HCT116 (cell line): ENCODE data around the gene HTRA3. TPM values are rescaled to one million over a fixed set of nuclear protein-coding genes. Genes with fewer than 3 reads are reported as not detected.

ENCODE experiments used
- ATAC-seq: fragments of 200-7000 bp; cut with Tn5 transposase; 2 replicates; pipeline ENCODE4 v1.9.1; 2020; ENCODE audit warnings: mild to moderate bottlenecking, moderate library complexity
- BruUV-seq: library from RNA; stranded (reverse); fragments of 400-500 nt; replicated peaks from 2 replicates; lab custom pipeline; 2021; lab: Mats Ljungman, UMichigan
- CTCF ChIA-PET: fragments of 300-600 bp; sonication (Branson Sonifier 250); formaldehyde crosslinking; loops from one replicate; lab custom pipeline; 2021; ENCODE audit warnings: antibody characterized with exemption; lab: Charles Lee
- POLR2A ChIA-PET: fragments of 300-600, 350-600 bp; sonication (Branson Sonifier 250); formaldehyde crosslinking; loops from one replicate; lab custom pipeline; 2021; ENCODE audit warnings: antibody characterized with exemption; lab: Charles Lee
- RAD21 ChIA-PET, 2 experiments: fragments of 300-600 bp; sonication (Branson Sonifier 250); formaldehyde crosslinking; loops; one replicate each; lab custom pipeline; 2023; ENCODE audit warnings: low total read pairs in 2 of 2; ENCODE audit not compliant: uncharacterized antibody in 2 of 2, unreplicated experiment in 2 of 2, low non-redundant PET in 1 of 2; lab: Charles Lee
- DNase-seq: peaks from one replicate; pipeline ENCODE4 v3.0.0-alpha.2; 2010; ENCODE audit warnings: low read depth, low spot score
- H2AFZ ChIP-seq: fragments of 200-600 bp; shearing (Covaris generic), sonication (generic); 2 replicates; pipeline ENCODE4 v1.6.1; 2017; ENCODE audit warnings: low read depth, mixed run types, mixed read lengths, antibody characterized with exemption, low read length; ENCODE audit not compliant: poor library complexity, severe bottlenecking
- H3K27ac ChIP-seq: 2 replicates; pipeline ENCODE4 v1.5.1; 2012; ENCODE audit warnings: low read depth, low read length
- H3K27me3 ChIP-seq: fragments of 200-600 bp; sonication (generic); 2 replicates; pipeline ENCODE4 v1.6.1; 2016; ENCODE audit warnings: mixed run types, low read length, mixed read lengths; ENCODE audit not compliant: insufficient read depth
- H3K36me3 ChIP-seq, 2 experiments: fragments of 200-500 bp in 1 of 2; fragments of 200-600 bp in 1 of 2; sonication (Bioruptor generic) in 1 of 2; sonication (generic) in 1 of 2; 2 replicates each; pipeline versions ENCODE4 v1.5.1 to v1.6.1; 2014 to 2016; ENCODE audit warnings: low read length in 2 of 2, inconsistent platforms in 1 of 2, mixed read lengths in 1 of 2, mixed run types in 1 of 2; ENCODE audit not compliant: insufficient read depth in 2 of 2, control insufficient read depth in 1 of 2
- H3K4me1 ChIP-seq, 2 experiments: fragments of 200-600 bp in 1 of 2; sonication (generic) in 1 of 2; 2 replicates each; pipeline versions ENCODE4 v1.5.1 to v1.6.1; 2012 to 2017; ENCODE audit warnings: low read length in 2 of 2, inconsistent platforms in 1 of 2, mild to moderate bottlenecking in 1 of 2, mixed read lengths in 1 of 2, mixed run types in 1 of 2, moderate library complexity in 1 of 2; ENCODE audit not compliant: insufficient read depth in 2 of 2, control insufficient read depth in 1 of 2
- H3K4me2 ChIP-seq: fragments of 200-600 bp; sonication (generic); 2 replicates; pipeline ENCODE4 v1.6.1; 2017; ENCODE audit warnings: mixed run types, low read length, mixed read lengths
- H3K4me3 ChIP-seq, 2 experiments: fragments of 200-600 bp in 1 of 2; sonication (generic) in 1 of 2; replicated peaks in 1 of 2; 2 replicates each; pipeline ENCODE4 v1.5.1; 2011 to 2016; ENCODE audit warnings: low read length in 2 of 2, control low read depth in 1 of 2, low read depth in 1 of 2, mild to moderate bottlenecking in 1 of 2, mixed read lengths in 1 of 2, mixed run types in 1 of 2
- H3K79me2 ChIP-seq: fragments of 200-600 bp; sonication (generic); 2 replicates; pipeline ENCODE4 v1.6.1; 2017; ENCODE audit warnings: mild to moderate bottlenecking, mixed run types, low read length, moderate library complexity, mixed read lengths; ENCODE audit not compliant: insufficient read depth
- H3K9ac ChIP-seq: fragments of 200-600 bp; sonication (generic); 2 replicates; pipeline ENCODE4 v1.6.1; 2016; ENCODE audit warnings: low read length, mixed read lengths
- H3K9me2 ChIP-seq: fragments of 200-600 bp; sonication (generic), shearing (Covaris generic); 2 replicates; pipeline ENCODE4 v1.6.1; 2017; ENCODE audit warnings: mixed run types, mild to moderate bottlenecking, moderate library complexity; ENCODE audit not compliant: insufficient read depth
- H3K9me3 ChIP-seq, 2 experiments: fragments of 200-500 bp in 1 of 2; fragments of 200-600 bp in 1 of 2; sonication (Bioruptor generic) in 1 of 2; sonication (generic) in 1 of 2; 2 replicates each; pipeline ENCODE4 v1.6.1; 2014 to 2017; ENCODE audit warnings: low read length in 2 of 2, mixed read lengths in 2 of 2, inconsistent platforms in 1 of 2, low read depth in 1 of 2, mild to moderate bottlenecking in 1 of 2, mixed run types in 1 of 2, moderate library complexity in 1 of 2; ENCODE audit not compliant: control insufficient read depth in 1 of 2, insufficient read depth in 1 of 2
- H4K20me1 ChIP-seq: fragments of 200-600 bp; sonication (generic), shearing (Covaris generic); 2 replicates; pipeline ENCODE4 v1.6.1; 2017; ENCODE audit warnings: mixed run types, mild to moderate bottlenecking, moderate library complexity; ENCODE audit not compliant: insufficient read depth
- CBX3 ChIP-seq: IDR thresholded peaks from 2 replicates; pipeline ENCODE4 v1.6.1; 2012; ENCODE audit warnings: low read depth
- CEBPB ChIP-seq: IDR thresholded peaks from 2 replicates; pipeline ENCODE4 v1.6.1; 2012; ENCODE audit warnings: low read depth
- EGR1 ChIP-seq: IDR thresholded peaks from 2 replicates; pipeline ENCODE4 v1.6.1; 2012; ENCODE audit warnings: low read depth
- ELF1 ChIP-seq: IDR thresholded peaks from 2 replicates; pipeline ENCODE4 v1.6.1; 2012; ENCODE audit warnings: low read depth, borderline replicate concordance
- EZH2 ChIP-seq: fragments of 200-600 bp; sonication (generic); IDR thresholded peaks from 2 replicates; pipeline ENCODE4 v1.6.1; 2017; ENCODE audit warnings: antibody characterized with exemption, mixed run types
- EZH2phosphoT487 ChIP-seq: fragments of 200-600 bp; IDR thresholded peaks from 2 replicates; pipeline ENCODE4 v1.6.1; 2018; ENCODE audit warnings: antibody characterized with exemption, borderline replicate concordance
- FOSL1 ChIP-seq: IDR thresholded peaks from 2 replicates; pipeline ENCODE4 v1.6.1; 2012; ENCODE audit warnings: low read depth
- JUND ChIP-seq: IDR thresholded peaks from 2 replicates; pipeline ENCODE4 v1.6.1; 2012
- MAX ChIP-seq: IDR thresholded peaks from 2 replicates; pipeline ENCODE4 v1.6.1; 2012
- POLR2A ChIP-seq: IDR thresholded peaks from 2 replicates; pipeline ENCODE4 v1.7.0; 2011; ENCODE audit warnings: borderline replicate concordance; ENCODE audit not compliant: insufficient read depth, insufficient read length; ENCODE audit errors: extremely low read depth
- POLR2AphosphoS5 ChIP-seq: IDR thresholded peaks from 2 replicates; pipeline ENCODE4 v1.6.1; 2011; ENCODE audit warnings: mild to moderate bottlenecking, low read depth, low read length, moderate library complexity
- RAD21 ChIP-seq: IDR thresholded peaks from 2 replicates; pipeline ENCODE4 v1.6.1; 2012; ENCODE audit warnings: low read depth, mild to moderate bottlenecking
- SIN3A ChIP-seq: IDR thresholded peaks from 2 replicates; pipeline ENCODE4 v1.6.1; 2012; ENCODE audit warnings: low read depth
- SP1 ChIP-seq: IDR thresholded peaks from 2 replicates; pipeline ENCODE4 v1.6.1; 2012; ENCODE audit warnings: low read depth
- SRF ChIP-seq: IDR thresholded peaks from 2 replicates; pipeline ENCODE4 v1.6.1; 2012; ENCODE audit warnings: low read depth
- TCF7L2 ChIP-seq: IDR thresholded peaks from 2 replicates; pipeline ENCODE4 v1.7.0; 2011; ENCODE audit warnings: borderline replicate concordance, inconsistent platforms; ENCODE audit not compliant: insufficient read depth, insufficient read length; ENCODE audit errors: extremely low read depth
- YY1 ChIP-seq: IDR thresholded peaks from 2 replicates; pipeline ENCODE4 v1.6.1; 2011; ENCODE audit warnings: low read length, low read depth, moderate library complexity, mild to moderate bottlenecking; ENCODE audit not compliant: insufficient replicate concordance; ENCODE audit errors: extremely low read depth
- ZFX ChIP-seq: fragments of 450-650 bp; IDR thresholded peaks from 2 replicates; pipeline ENCODE4 v1.6.1; 2017
- ZNF274 ChIP-seq: fragments of 200-500 bp; sonication (Bioruptor generic); IDR thresholded peaks from 2 replicates; pipeline ENCODE4 v1.6.1; 2014; ENCODE audit warnings: mild to moderate bottlenecking, low read depth, low read length, inconsistent platforms
- intact Hi-C: fragments of 100-400 bp; cut with micrococcal nuclease; formaldehyde crosslinking; loops from 2 replicates; pipeline ENCODE4 v1.10.0; 2022
- total RNA-seq: library from RNA; stranded (reverse); gene quantifications from one replicate; pipeline ENCODE4 v1.2.1, GENCODE V29; 2021; ENCODE audit not compliant: unreplicated experiment
- TF ChIP-seq, protein P1 (sequence below): IDR thresholded peaks from 2 replicates; pipeline ENCODE4 v1.6.1; 2012; ENCODE audit warnings: low read depth

Gene HTRA3
- total RNA-seq, 1 experiment from 2014 or later, result not detected

DNA sequence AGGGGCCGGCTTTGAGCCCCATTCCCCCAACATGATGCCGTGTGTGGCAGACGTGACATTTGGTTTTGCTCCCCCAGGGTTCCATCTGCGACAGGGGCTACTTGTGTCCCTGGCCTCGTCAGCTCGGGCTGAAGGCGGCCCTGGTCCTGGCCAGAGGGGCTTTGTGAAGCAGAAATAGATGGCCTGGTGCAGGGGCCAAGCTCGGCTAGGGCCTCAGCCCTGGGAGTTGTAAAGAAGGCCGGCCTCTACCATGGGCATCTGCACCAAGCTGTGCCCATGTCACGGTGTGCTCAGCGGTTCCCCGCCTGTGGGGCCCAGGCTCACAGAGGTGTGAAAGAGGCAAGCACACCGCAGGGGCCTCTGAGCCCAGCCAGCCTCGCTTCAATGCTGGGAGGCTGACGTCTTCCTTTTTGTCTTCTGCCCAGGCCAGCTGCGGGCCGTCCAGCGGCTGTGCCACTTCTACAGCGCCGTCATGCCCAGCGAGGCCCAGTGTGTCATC, 38.0 kb upstream of the HTRA3 start:
- RAD21 ChIA-PET, result no interaction called here
- intact Hi-C loops, result no loop called here
- no peaks in the 10 kb centered on the region for H3K79me2 ChIP-seq
- no peak for TF ChIP-seq JUND
- no peak for TF ChIP-seq SRF
- no peak for TF ChIP-seq POLR2A
- TF ChIP-seq EZH2, result no peak
- no peak for TF ChIP-seq POLR2AphosphoS5
- TF ChIP-seq TCF7L2, result no peak
- no peak for TF ChIP-seq SP1
- TF ChIP-seq EGR1, result no peak
- TF ChIP-seq FOSL1, result no peak
- no peak for TF ChIP-seq SIN3A
- TF ChIP-seq YY1, result no peak
- TF ChIP-seq, all 23 proteins: peak for 0
- Histone ChIP-seq H3K4me3 (no peak overlapping the region), H3K4me1 (peaks cover 10 to 12% of the 10 kb centered on the region in 2 experiments), H3K9me3 (no peaks in the 10 kb centered on the region), H3K9me2 (no peaks in the 10 kb centered on the region), H3K27ac (no peak overlapping the region), H3K27me3 (no peaks in the 10 kb centered on the region), H4K20me1 (no peaks in the 10 kb centered on the region), H3K4me2 (no peak overlapping the region), H2AFZ (no peak overlapping the region), H3K9ac (no peak overlapping the region), H3K36me3 (no peaks in the 10 kb centered on the region)
- DNase-seq, result no peak
- CTCF ChIA-PET, result no interaction called here
- POLR2A ChIA-PET, result no interaction called here
- ATAC-seq, result no peak
- no TSS peak for BruUV-seq

- Histone ChIP-seq H3K4me3 (no peak overlapping the region), H3K79me2 (no peaks in the 10 kb centered on the region), H3K36me3 (no peaks in the 10 kb centered on the region), H2AFZ (no peak overlapping the region), H3K9me3 (no peaks in the 10 kb centered on the region), H3K4me2 (no peak overlapping the region), H3K4me1 (peaks cover 10 to 12% of the 10 kb centered on the region in 2 experiments), H3K9me2 (no peaks in the 10 kb centered on the region), H3K27ac (no peak overlapping the region), H4K20me1 (no peaks in the 10 kb centered on the region), H3K27me3 (no peaks in the 10 kb centered on the region), H3K9ac (no peak overlapping the region)
- ChIA-PET CTCF (no interaction called here), RAD21 (no interaction called here), POLR2A (no interaction called here)
- no peak for DNase-seq
- intact Hi-C loops, result no loop called here
- ATAC-seq, result no peak
- no TSS peak for BruUV-seq
- TF ChIP-seq EZH2phosphoT487 (no peak), JUND (no peak), POLR2AphosphoS5 (no peak), SIN3A (no peak), POLR2A (no peak), ELF1 (no peak), ZNF274 (no peak), EZH2 (no peak), MAX (no peak), EGR1 (no peak), CEBPB (no peak), TCF7L2 (no peak), RAD21 (no peak), CBX3 (no peak), ZFX (no peak)
- TF ChIP-seq, protein P1, sequence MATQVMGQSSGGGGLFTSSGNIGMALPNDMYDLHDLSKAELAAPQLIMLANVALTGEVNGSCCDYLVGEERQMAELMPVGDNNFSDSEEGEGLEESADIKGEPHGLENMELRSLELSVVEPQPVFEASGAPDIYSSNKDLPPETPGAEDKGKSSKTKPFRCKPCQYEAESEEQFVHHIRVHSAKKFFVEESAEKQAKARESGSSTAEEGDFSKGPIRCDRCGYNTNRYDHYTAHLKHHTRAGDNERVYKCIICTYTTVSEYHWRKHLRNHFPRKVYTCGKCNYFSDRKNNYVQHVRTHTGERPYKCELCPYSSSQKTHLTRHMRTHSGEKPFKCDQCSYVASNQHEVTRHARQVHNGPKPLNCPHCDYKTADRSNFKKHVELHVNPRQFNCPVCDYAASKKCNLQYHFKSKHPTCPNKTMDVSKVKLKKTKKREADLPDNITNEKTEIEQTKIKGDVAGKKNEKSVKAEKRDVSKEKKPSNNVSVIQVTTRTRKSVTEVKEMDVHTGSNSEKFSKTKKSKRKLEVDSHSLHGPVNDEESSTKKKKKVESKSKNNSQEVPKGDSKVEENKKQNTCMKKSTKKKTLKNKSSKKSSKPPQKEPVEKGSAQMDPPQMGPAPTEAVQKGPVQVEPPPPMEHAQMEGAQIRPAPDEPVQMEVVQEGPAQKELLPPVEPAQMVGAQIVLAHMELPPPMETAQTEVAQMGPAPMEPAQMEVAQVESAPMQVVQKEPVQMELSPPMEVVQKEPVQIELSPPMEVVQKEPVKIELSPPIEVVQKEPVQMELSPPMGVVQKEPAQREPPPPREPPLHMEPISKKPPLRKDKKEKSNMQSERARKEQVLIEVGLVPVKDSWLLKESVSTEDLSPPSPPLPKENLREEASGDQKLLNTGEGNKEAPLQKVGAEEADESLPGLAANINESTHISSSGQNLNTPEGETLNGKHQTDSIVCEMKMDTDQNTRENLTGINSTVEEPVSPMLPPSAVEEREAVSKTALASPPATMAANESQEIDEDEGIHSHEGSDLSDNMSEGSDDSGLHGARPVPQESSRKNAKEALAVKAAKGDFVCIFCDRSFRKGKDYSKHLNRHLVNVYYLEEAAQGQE, result no peak
These were observed 36.8 kb upstream of the HTRA3 start for GRCh38 chr4:8232748-8233147.
